WTC11 (cell line): Measurements from ENCODE around the gene MEF2D. TPM values are rescaled to one million over a fixed set of nuclear protein-coding genes. Genes with fewer than 3 reads are reported as not detected.
A peak's percentile ranks its signal among the peaks of the same experiment; 100 is the strongest.

Source experiments
- ATAC-seq: fragments of 200-7000 bp; cut with Tn5 transposase; 2 replicates; pipeline ENCODE4 v1.10.0; 2021; ENCODE audit warnings: mild to moderate bottlenecking, moderate library complexity
- CTCF ChIA-PET: fragments of 300-600 bp; sonication (Branson Sonifier 250); formaldehyde crosslinking; loops from one replicate; lab custom pipeline; 2021; ENCODE audit warnings: antibody characterized with exemption; lab: Charles Lee
- POLR2A ChIA-PET: fragments of 350-600 bp; sonication (Branson Sonifier 250); formaldehyde crosslinking; loops from one replicate; lab custom pipeline; 2021; ENCODE audit warnings: antibody characterized with exemption; lab: Charles Lee
- DNase-seq: peaks from one replicate; pipeline ENCODE4 v3.0.0; 2021; ENCODE audit warnings: low spot score
- H3K27ac Mint-ChIP-seq: 2 replicates; pipeline ENCODE4 v1.8.0; 2021; ENCODE audit warnings: mixed read lengths
- H3K27me3 Mint-ChIP-seq: 2 replicates; pipeline ENCODE4 v1.8.0; 2021; ENCODE audit warnings: low read depth, mild to moderate bottlenecking, moderate library complexity, mixed read lengths
- H3K36me3 Mint-ChIP-seq: 2 replicates; pipeline ENCODE4 v1.8.0; 2021; ENCODE audit warnings: mixed read lengths
- H3K4me1 Mint-ChIP-seq: 2 replicates; pipeline ENCODE4 v1.8.0; 2022; ENCODE audit warnings: mixed read lengths
- H3K4me3 Mint-ChIP-seq: 2 replicates; pipeline ENCODE4 v1.8.0; 2021; ENCODE audit warnings: mild to moderate bottlenecking, moderate library complexity, mixed read lengths
- H3K9me3 Mint-ChIP-seq: 2 replicates; pipeline ENCODE4 v1.8.0; 2021; ENCODE audit warnings: mixed read lengths
- CBFB ChIP-seq: sonication (generic); formaldehyde crosslinking; IDR thresholded peaks from 2 replicates; pipeline ENCODE4 v1.8.1; 2022; ENCODE audit warnings: mild to moderate bottlenecking, low read depth, missing genetic modification reagents
- FOXJ3 ChIP-seq: sonication (generic); formaldehyde crosslinking; IDR thresholded peaks from 2 replicates; pipeline ENCODE4 v1.9.0; 2021; ENCODE audit warnings: missing genetic modification reagents, mild to moderate bottlenecking, borderline replicate concordance
- FOXK1 ChIP-seq: sonication (generic); formaldehyde crosslinking; IDR thresholded peaks from 2 replicates; pipeline ENCODE4 v1.8.0; 2022; ENCODE audit warnings: mild to moderate bottlenecking, moderate library complexity, missing genetic modification reagents
- GTF2I ChIP-seq: fragments of 250-450 bp; sonication (Bioruptor Pico); conservative IDR thresholded peaks from 2 replicates; pipeline ENCODE4 v1.4.0; 2021; ENCODE audit warnings: mild to moderate bottlenecking
- MYBL2 ChIP-seq: sonication (generic); formaldehyde crosslinking; IDR thresholded peaks from 2 replicates; pipeline ENCODE4 v1.8.1; 2023; ENCODE audit warnings: mild to moderate bottlenecking, moderate library complexity, missing genetic modification reagents
- NFYB ChIP-seq: sonication (generic); formaldehyde crosslinking; conservative IDR thresholded peaks from 2 replicates; pipeline ENCODE4 v1.8.0; 2022; ENCODE audit warnings: low read depth, missing genetic modification reagents
- OVOL2 ChIP-seq: fragments of 250-450 bp; sonication (Bioruptor Pico); IDR thresholded peaks from 2 replicates; pipeline ENCODE4 v1.9.0; 2021; ENCODE audit warnings: mild to moderate bottlenecking, borderline replicate concordance
- SMAD3 ChIP-seq: sonication (generic); formaldehyde crosslinking; IDR thresholded peaks from 2 replicates; pipeline ENCODE4 v1.8.0; 2022; ENCODE audit warnings: missing genetic modification reagents, mild to moderate bottlenecking, borderline replicate concordance
- SMAD4 ChIP-seq: sonication (generic); formaldehyde crosslinking; IDR thresholded peaks from 2 replicates; pipeline ENCODE4 v1.8.0; 2022; ENCODE audit warnings: mild to moderate bottlenecking, missing genetic modification reagents
- SP1 ChIP-seq: sonication (generic); formaldehyde crosslinking; conservative IDR thresholded peaks from 2 replicates; pipeline ENCODE4 v1.8.1; 2022; ENCODE audit warnings: missing genetic modification reagents
- TEAD4 ChIP-seq: sonication (generic); formaldehyde crosslinking; IDR thresholded peaks from 2 replicates; pipeline ENCODE4 v1.8.0; 2022; ENCODE audit warnings: mild to moderate bottlenecking, missing genetic modification reagents
- total RNA-seq: library from RNA; stranded (reverse); gene quantifications from 3 replicates; pipeline ENCODE4 v1.2.3, GENCODE V29; 2021
- TF ChIP-seq, protein P1 (sequence below): sonication (generic); formaldehyde crosslinking; IDR thresholded peaks from 2 replicates; pipeline ENCODE4 v1.8.1; 2023; ENCODE audit warnings: mild to moderate bottlenecking, moderate library complexity, missing genetic modification reagents
- TF ChIP-seq, protein P2 (sequence below): fragments of 250-450 bp; sonication (Bioruptor Pico); IDR thresholded peaks from 2 replicates; pipeline ENCODE4 v1.8.0; 2021; ENCODE audit warnings: mild to moderate bottlenecking
- TF ChIP-seq, protein P3 (sequence below): fragments of 250-450 bp; sonication (Bioruptor Pico); IDR thresholded peaks from 2 replicates; pipeline ENCODE4 v1.9.0; 2021; ENCODE audit warnings: mild to moderate bottlenecking, borderline replicate concordance
- TF ChIP-seq, protein P4 (sequence below): sonication (generic); formaldehyde crosslinking; IDR thresholded peaks from 2 replicates; pipeline ENCODE4 v1.8.0; 2022; ENCODE audit warnings: missing genetic modification reagents
- TF ChIP-seq, protein P5 (sequence below): sonication (generic); formaldehyde crosslinking; IDR thresholded peaks from 2 replicates; pipeline ENCODE4 v1.8.0; 2022; ENCODE audit warnings: mild to moderate bottlenecking, missing genetic modification reagents

Gene MEF2D
- total RNA-seq, 1 experiment from 2014 or later = 24.1 TPM

DNA sequence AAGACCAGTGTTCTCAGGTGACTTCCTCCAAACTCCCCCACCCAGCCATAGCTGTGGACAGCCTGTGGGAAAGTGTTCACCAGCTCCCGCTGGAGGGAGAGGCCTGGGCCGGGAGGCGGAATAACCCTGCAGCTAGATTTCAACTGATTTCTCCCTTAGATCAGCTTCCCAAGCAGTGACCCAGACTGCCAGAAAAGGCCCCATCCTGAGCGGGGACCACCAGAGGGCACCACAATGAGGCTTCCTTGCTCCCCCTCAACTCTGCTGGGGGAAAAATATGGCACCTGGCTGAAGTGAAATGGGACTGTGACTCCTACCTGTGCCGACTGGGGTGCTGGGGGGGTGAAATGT is 80.7 kb downstream of the MEF2D start:
- peak; percentile 79 for DNase-seq
- Mint-ChIP-seq H3K27me3 (peaks cover 95% of the 10 kb centered on the region), H3K4me1 (peaks cover 34% of the 10 kb centered on the region), H3K27ac (no peak overlapping the region), H3K9me3 (no peaks in the 10 kb centered on the region), H3K4me3 (peak overlapping the region; percentile 76), H3K36me3 (no peaks in the 10 kb centered on the region)
- TF ChIP-seq, protein P1, sequence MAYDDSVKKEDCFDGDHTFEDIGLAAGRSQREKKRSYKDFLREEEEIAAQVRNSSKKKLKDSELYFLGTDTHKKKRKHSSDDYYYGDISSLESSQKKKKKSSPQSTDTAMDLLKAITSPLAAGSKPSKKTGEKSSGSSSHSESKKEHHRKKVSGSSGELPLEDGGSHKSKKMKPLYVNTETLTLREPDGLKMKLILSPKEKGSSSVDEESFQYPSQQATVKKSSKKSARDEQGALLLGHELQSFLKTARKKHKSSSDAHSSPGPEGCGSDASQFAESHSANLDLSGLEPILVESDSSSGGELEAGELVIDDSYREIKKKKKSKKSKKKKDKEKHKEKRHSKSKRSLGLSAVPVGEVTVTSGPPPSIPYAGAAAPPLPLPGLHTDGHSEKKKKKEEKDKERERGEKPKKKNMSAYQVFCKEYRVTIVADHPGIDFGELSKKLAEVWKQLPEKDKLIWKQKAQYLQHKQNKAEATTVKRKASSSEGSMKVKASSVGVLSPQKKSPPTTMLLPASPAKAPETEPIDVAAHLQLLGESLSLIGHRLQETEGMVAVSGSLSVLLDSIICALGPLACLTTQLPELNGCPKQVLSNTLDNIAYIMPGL = peak; percentile 58; the same call in 1 of the 2 replicates
- TF ChIP-seq GTF2I (no peak), TEAD4 (CRISPR knock-in tag) (no peak), SMAD4 (CRISPR knock-in tag) (no peak), NFYB (CRISPR knock-in tag) (no peak), OVOL2 (no peak), SMAD3 (CRISPR knock-in tag) (no peak), CBFB (no peak), SP1 (no peak)
- TF ChIP-seq, protein P2, sequence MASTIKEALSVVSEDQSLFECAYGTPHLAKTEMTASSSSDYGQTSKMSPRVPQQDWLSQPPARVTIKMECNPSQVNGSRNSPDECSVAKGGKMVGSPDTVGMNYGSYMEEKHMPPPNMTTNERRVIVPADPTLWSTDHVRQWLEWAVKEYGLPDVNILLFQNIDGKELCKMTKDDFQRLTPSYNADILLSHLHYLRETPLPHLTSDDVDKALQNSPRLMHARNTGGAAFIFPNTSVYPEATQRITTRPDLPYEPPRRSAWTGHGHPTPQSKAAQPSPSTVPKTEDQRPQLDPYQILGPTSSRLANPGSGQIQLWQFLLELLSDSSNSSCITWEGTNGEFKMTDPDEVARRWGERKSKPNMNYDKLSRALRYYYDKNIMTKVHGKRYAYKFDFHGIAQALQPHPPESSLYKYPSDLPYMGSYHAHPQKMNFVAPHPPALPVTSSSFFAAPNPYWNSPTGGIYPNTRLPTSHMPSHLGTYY (CRISPR knock-in tag) = no peak
- TF ChIP-seq, protein P3, sequence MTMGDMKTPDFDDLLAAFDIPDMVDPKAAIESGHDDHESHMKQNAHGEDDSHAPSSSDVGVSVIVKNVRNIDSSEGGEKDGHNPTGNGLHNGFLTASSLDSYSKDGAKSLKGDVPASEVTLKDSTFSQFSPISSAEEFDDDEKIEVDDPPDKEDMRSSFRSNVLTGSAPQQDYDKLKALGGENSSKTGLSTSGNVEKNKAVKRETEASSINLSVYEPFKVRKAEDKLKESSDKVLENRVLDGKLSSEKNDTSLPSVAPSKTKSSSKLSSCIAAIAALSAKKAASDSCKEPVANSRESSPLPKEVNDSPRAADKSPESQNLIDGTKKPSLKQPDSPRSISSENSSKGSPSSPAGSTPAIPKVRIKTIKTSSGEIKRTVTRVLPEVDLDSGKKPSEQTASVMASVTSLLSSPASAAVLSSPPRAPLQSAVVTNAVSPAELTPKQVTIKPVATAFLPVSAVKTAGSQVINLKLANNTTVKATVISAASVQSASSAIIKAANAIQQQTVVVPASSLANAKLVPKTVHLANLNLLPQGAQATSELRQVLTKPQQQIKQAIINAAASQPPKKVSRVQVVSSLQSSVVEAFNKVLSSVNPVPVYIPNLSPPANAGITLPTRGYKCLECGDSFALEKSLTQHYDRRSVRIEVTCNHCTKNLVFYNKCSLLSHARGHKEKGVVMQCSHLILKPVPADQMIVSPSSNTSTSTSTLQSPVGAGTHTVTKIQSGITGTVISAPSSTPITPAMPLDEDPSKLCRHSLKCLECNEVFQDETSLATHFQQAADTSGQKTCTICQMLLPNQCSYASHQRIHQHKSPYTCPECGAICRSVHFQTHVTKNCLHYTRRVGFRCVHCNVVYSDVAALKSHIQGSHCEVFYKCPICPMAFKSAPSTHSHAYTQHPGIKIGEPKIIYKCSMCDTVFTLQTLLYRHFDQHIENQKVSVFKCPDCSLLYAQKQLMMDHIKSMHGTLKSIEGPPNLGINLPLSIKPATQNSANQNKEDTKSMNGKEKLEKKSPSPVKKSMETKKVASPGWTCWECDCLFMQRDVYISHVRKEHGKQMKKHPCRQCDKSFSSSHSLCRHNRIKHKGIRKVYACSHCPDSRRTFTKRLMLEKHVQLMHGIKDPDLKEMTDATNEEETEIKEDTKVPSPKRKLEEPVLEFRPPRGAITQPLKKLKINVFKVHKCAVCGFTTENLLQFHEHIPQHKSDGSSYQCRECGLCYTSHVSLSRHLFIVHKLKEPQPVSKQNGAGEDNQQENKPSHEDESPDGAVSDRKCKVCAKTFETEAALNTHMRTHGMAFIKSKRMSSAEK (CRISPR knock-in tag) = no peak
- TF ChIP-seq, protein P4, sequence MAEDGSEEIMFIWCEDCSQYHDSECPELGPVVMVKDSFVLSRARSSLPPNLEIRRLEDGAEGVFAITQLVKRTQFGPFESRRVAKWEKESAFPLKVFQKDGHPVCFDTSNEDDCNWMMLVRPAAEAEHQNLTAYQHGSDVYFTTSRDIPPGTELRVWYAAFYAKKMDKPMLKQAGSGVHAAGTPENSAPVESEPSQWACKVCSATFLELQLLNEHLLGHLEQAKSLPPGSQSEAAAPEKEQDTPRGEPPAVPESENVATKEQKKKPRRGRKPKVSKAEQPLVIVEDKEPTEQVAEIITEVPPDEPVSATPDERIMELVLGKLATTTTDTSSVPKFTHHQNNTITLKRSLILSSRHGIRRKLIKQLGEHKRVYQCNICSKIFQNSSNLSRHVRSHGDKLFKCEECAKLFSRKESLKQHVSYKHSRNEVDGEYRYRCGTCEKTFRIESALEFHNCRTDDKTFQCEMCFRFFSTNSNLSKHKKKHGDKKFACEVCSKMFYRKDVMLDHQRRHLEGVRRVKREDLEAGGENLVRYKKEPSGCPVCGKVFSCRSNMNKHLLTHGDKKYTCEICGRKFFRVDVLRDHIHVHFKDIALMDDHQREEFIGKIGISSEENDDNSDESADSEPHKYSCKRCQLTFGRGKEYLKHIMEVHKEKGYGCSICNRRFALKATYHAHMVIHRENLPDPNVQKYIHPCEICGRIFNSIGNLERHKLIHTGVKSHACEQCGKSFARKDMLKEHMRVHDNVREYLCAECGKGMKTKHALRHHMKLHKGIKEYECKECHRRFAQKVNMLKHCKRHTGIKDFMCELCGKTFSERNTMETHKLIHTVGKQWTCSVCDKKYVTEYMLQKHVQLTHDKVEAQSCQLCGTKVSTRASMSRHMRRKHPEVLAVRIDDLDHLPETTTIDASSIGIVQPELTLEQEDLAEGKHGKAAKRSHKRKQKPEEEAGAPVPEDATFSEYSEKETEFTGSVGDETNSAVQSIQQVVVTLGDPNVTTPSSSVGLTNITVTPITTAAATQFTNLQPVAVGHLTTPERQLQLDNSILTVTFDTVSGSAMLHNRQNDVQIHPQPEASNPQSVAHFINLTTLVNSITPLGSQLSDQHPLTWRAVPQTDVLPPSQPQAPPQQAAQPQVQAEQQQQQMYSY (CRISPR knock-in tag) = peak; percentile 96
- ChIA-PET POLR2A (interaction anchor here (0.7 to 1.2 kb wide), 5 partner anchors 13 to 34 kb away, joined by 3 read pairs; no protein-coding TSS in a partner anchor), CTCF (interaction anchor here (0.6 to 11.1 kb wide), 29 partner anchors 10 to 336 kb away, joined by 3 to 252 read pairs (median 4); partner anchors contain the start of gene NES)
- peak; percentile 42 for ATAC-seq

DNA sequence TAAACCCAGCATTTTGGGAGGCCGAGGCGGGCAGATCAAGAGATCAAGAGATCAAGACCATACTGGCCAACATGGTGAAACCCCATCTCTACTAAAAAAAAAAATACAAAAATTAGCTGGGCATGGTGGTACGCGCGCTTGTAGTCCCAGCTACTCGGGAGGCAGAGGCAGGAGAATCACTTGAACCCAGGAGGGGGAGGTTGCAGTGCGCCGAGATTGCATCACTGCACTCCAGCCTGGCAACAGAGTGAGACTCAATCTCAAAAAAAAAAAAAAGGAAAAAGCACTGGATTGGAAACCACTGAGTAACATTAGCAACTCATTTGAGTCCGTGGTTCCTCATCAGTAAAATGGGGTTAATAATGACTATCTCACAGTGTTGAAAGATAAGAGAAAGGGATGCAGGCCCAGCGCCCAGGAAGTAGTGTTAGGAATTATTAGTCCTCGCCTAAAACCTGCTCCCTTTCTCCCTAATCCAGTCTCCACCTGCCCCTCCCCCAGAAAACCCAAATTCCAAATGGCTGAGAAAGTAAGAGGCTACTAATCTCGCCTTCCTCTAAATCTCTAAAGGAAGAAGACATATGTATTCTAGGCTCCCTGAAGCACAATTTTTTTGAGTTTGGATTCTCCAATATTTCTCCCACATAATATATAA is 82.0 kb downstream of the MEF2D start:
- TF ChIP-seq FOXJ3 (no peak), MYBL2 (CRISPR knock-in tag) (no peak), FOXK1 (no peak)
- TF ChIP-seq, protein P5, sequence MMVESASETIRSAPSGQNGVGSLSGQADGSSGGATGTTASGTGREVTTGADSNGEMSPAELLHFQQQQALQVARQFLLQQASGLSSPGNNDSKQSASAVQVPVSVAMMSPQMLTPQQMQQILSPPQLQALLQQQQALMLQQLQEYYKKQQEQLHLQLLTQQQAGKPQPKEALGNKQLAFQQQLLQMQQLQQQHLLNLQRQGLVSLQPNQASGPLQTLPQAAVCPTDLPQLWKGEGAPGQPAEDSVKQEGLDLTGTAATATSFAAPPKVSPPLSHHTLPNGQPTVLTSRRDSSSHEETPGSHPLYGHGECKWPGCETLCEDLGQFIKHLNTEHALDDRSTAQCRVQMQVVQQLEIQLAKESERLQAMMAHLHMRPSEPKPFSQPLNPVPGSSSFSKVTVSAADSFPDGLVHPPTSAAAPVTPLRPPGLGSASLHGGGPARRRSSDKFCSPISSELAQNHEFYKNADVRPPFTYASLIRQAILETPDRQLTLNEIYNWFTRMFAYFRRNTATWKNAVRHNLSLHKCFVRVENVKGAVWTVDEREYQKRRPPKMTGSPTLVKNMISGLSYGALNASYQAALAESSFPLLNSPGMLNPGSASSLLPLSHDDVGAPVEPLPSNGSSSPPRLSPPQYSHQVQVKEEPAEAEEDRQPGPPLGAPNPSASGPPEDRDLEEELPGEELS = no peak
- ATAC-seq (no peak), DNase-seq (no peak)
- ChIA-PET POLR2A (no interaction called here), CTCF (interaction anchor here (0.9 to 11.1 kb wide), 13 partner anchors 9 to 47 kb away, joined by 3 to 252 read pairs (median 9); no protein-coding TSS in a partner anchor)
- H3K9me3 Mint-ChIP-seq = no peaks in the 10 kb centered on the region
- peaks cover 86% of the 10 kb centered on the region for H3K27me3 Mint-ChIP-seq
- H3K4me1 Mint-ChIP-seq = peaks cover 37% of the 10 kb centered on the region
- no peak overlapping the region for H3K27ac Mint-ChIP-seq
- H3K36me3 Mint-ChIP-seq = no peaks in the 10 kb centered on the region
- no peak overlapping the region for H3K4me3 Mint-ChIP-seq
